ENCODE measurements around the gene POMZP3.
"Not testable (repeated sequence)": the region's sequence is repeated elsewhere in the genome, so short reads cannot be mapped to it uniquely, and the experiment has no call there.

Gene POMZP3

GRCh38 chr7:76608469-76608868 is 18.6 kb downstream of the POMZP3 start:
- not testable (repeated sequence) for H2BK120ac ChIP-seq (ENCODE audit: low read depth, low read length); H3K4me2 ChIP-seq (ENCODE audit: low read length, poor library complexity, severe bottlenecking); H2BK15ac ChIP-seq (ENCODE audit: low read depth, poor library complexity, severe bottlenecking); DNase-seq; H3K27ac ChIP-seq (ENCODE audit: low read length, poor library complexity, severe bottlenecking); H3K23ac ChIP-seq (ENCODE audit: low read length in 2 of 2); H2AFZ ChIP-seq (ENCODE audit: low read depth, low read length); H2BK12ac ChIP-seq (ENCODE audit: low read length in 2 of 2); H2AK5ac ChIP-seq (ENCODE audit: low read length, severe bottlenecking); H2BK5ac ChIP-seq (ENCODE audit: low read depth, low read length, poor library complexity, severe bottlenecking); H3K4ac ChIP-seq (ENCODE audit: low read depth in 1 of 2, low read length in 2 of 2); H3K4me3 ChIP-seq (ENCODE audit: insufficient read depth in 1 of 2, low read depth in 1 of 2, low read length in 2 of 2); H3K79me1 ChIP-seq (replicated peaks; ENCODE audit: low read length, poor library complexity, severe bottlenecking); H3K27me3 ChIP-seq (ENCODE audit: control insufficient read depth in 1 of 2, insufficient read depth in 1 of 2, low read length in 2 of 2); H3K14ac ChIP-seq (ENCODE audit: low read length in 2 of 2); H4K91ac ChIP-seq (ENCODE audit: low read length); H3K9me3 ChIP-seq (ENCODE audit: control insufficient read depth, low read length); H3K36me3 ChIP-seq (ENCODE audit: control insufficient read depth in 1 of 2, insufficient read depth in 2 of 2, low read depth in 1 of 2, low read length in 2 of 2); H3K18ac ChIP-seq (ENCODE audit: low read depth in 1 of 2, low read length in 2 of 2); H3K4me1 ChIP-seq (ENCODE audit: control insufficient read depth, insufficient read depth, low read depth, low read length); H3K9ac ChIP-seq (ENCODE audit: low read length); H4K8ac ChIP-seq (ENCODE audit: low read length)
- WGBS = 86% methylated on average over 4 of the region's 7 CpGs

GRCh38 chr7:76606027-76606426 is 21.1 kb downstream of the POMZP3 start:
- not testable (repeated sequence) for H2AFZ ChIP-seq (ENCODE audit: low read depth, low read length); H2BK120ac ChIP-seq (ENCODE audit: low read depth, low read length); H3K9ac ChIP-seq (ENCODE audit: low read length); H2AK5ac ChIP-seq (ENCODE audit: low read length, severe bottlenecking); H3K4me3 ChIP-seq (ENCODE audit: insufficient read depth in 1 of 2, low read depth in 1 of 2, low read length in 2 of 2); H3K9me3 ChIP-seq (ENCODE audit: control insufficient read depth, low read length); H3K27me3 ChIP-seq (ENCODE audit: control insufficient read depth in 1 of 2, insufficient read depth in 1 of 2, low read length in 2 of 2); H3K79me1 ChIP-seq (replicated peaks; ENCODE audit: low read length, poor library complexity, severe bottlenecking); H2BK15ac ChIP-seq (ENCODE audit: low read depth, poor library complexity, severe bottlenecking); H2BK5ac ChIP-seq (ENCODE audit: low read depth, low read length, poor library complexity, severe bottlenecking); H4K91ac ChIP-seq (ENCODE audit: low read length); H3K14ac ChIP-seq (ENCODE audit: low read length in 2 of 2); H3K23ac ChIP-seq (ENCODE audit: low read length in 2 of 2); H4K8ac ChIP-seq (ENCODE audit: low read length); H2BK12ac ChIP-seq (ENCODE audit: low read length in 2 of 2); H3K36me3 ChIP-seq (ENCODE audit: control insufficient read depth in 1 of 2, insufficient read depth in 2 of 2, low read depth in 1 of 2, low read length in 2 of 2); H3K4me1 ChIP-seq (ENCODE audit: control insufficient read depth, insufficient read depth, low read depth, low read length); H3K18ac ChIP-seq (ENCODE audit: low read depth in 1 of 2, low read length in 2 of 2); H3K4ac ChIP-seq (ENCODE audit: low read depth in 1 of 2, low read length in 2 of 2); H3K4me2 ChIP-seq (ENCODE audit: low read length, poor library complexity, severe bottlenecking)
- H3K27ac ChIP-seq (ENCODE audit: low read length, poor library complexity, severe bottlenecking) = peak overlapping the region; percentile 74
- peak; percentile 94 for DNase-seq
- WGBS = 6% methylated on average over 3 of the region's 6 CpGs

DNA sequence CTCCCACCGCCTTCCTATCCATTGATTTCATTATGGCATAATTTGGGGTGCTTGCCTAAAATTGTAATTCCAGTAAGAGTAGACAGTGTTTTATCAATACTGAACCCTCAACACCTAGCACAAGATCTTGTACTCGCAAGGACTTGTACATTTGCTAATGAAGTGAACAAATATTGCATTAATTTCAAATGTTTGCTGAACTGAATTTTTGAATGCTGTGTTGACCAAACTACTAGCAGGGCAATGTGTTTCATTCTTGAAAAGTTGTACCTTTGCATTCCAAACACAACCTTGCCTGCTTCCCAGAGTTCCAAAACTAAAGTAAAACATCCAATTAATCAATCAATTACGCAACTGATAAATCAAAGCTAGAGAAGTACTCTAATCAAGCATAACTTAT is 26.4 kb downstream of the POMZP3 start:
- not testable (repeated sequence) for H3K4ac ChIP-seq (ENCODE audit: low read depth in 1 of 2, low read length in 2 of 2); H3K4me2 ChIP-seq (ENCODE audit: low read length, poor library complexity, severe bottlenecking); H3K4me1 ChIP-seq (ENCODE audit: control insufficient read depth, insufficient read depth, low read depth, low read length); H2BK120ac ChIP-seq (ENCODE audit: low read depth, low read length); H2AFZ ChIP-seq (ENCODE audit: low read depth, low read length); H3K23ac ChIP-seq (ENCODE audit: low read length in 2 of 2); H3K9ac ChIP-seq (ENCODE audit: low read length); H3K27me3 ChIP-seq (ENCODE audit: control insufficient read depth in 1 of 2, insufficient read depth in 1 of 2, low read length in 2 of 2); H3K27ac ChIP-seq (ENCODE audit: low read length, poor library complexity, severe bottlenecking); H3K14ac ChIP-seq (ENCODE audit: low read length in 2 of 2); H2AK5ac ChIP-seq (ENCODE audit: low read length, severe bottlenecking); H4K91ac ChIP-seq (ENCODE audit: low read length); H2BK12ac ChIP-seq (ENCODE audit: low read length in 2 of 2); H3K79me1 ChIP-seq (replicated peaks; ENCODE audit: low read length, poor library complexity, severe bottlenecking); H3K18ac ChIP-seq (ENCODE audit: low read depth in 1 of 2, low read length in 2 of 2); H3K4me3 ChIP-seq (ENCODE audit: insufficient read depth in 1 of 2, low read depth in 1 of 2, low read length in 2 of 2); H3K36me3 ChIP-seq (ENCODE audit: control insufficient read depth in 1 of 2, insufficient read depth in 2 of 2, low read depth in 1 of 2, low read length in 2 of 2); H2BK15ac ChIP-seq (ENCODE audit: low read depth, poor library complexity, severe bottlenecking); H4K8ac ChIP-seq (ENCODE audit: low read length); DNase-seq; H3K9me3 ChIP-seq (ENCODE audit: control insufficient read depth, low read length); H2BK5ac ChIP-seq (ENCODE audit: low read depth, low read length, poor library complexity, severe bottlenecking)
- WGBS = no CpG with 5 or more reads among the region's 3 CpGs

DNA sequence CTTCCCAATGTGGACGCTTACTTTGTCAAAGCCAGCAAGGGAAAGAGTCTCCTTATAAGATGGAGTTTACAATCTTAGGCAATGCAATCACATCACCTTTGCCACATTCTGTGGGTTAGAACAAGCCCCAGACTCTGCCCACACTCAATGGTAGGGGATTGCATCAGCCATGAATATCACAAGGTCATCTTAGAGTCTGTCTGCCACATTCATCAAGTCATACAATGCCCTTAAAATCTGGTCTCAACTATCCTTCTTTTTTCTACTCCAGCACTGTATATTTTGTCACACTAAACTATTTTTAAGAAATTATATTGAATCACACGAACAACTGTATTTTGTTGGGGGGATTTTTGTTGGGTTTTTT is 27.0 kb downstream of the POMZP3 start:
- H2AK5ac ChIP-seq (ENCODE audit: low read length, severe bottlenecking); H2BK120ac ChIP-seq (ENCODE audit: low read depth, low read length); H3K14ac ChIP-seq (ENCODE audit: low read length in 2 of 2); H4K8ac ChIP-seq (ENCODE audit: low read length); H3K27ac ChIP-seq (ENCODE audit: low read length, poor library complexity, severe bottlenecking); H3K4me3 ChIP-seq (ENCODE audit: insufficient read depth in 1 of 2, low read depth in 1 of 2, low read length in 2 of 2); H2AFZ ChIP-seq (ENCODE audit: low read depth, low read length); H3K36me3 ChIP-seq (ENCODE audit: control insufficient read depth in 1 of 2, insufficient read depth in 2 of 2, low read depth in 1 of 2, low read length in 2 of 2); H2BK12ac ChIP-seq (ENCODE audit: low read length in 2 of 2); H3K23ac ChIP-seq (ENCODE audit: low read length in 2 of 2); H3K9me3 ChIP-seq (ENCODE audit: control insufficient read depth, low read length); H3K4ac ChIP-seq (ENCODE audit: low read depth in 1 of 2, low read length in 2 of 2); DNase-seq; H3K9ac ChIP-seq (ENCODE audit: low read length); H3K27me3 ChIP-seq (ENCODE audit: control insufficient read depth in 1 of 2, insufficient read depth in 1 of 2, low read length in 2 of 2); H3K4me1 ChIP-seq (ENCODE audit: control insufficient read depth, insufficient read depth, low read depth, low read length); H4K91ac ChIP-seq (ENCODE audit: low read length); H2BK5ac ChIP-seq (ENCODE audit: low read depth, low read length, poor library complexity, severe bottlenecking); H3K4me2 ChIP-seq (ENCODE audit: low read length, poor library complexity, severe bottlenecking); H3K18ac ChIP-seq (ENCODE audit: low read depth in 1 of 2, low read length in 2 of 2); H3K79me1 ChIP-seq (replicated peaks; ENCODE audit: low read length, poor library complexity, severe bottlenecking); H2BK15ac ChIP-seq (ENCODE audit: low read depth, poor library complexity, severe bottlenecking): not testable (repeated sequence)
- no CpG with 5 or more reads among the region's 2 CpGs for WGBS

All from mesenchymal stem cell (in vitro differentiated cells and primary cell).